GM03348 (cell line): ENCODE data around the gene CST4.
"Not testable (repeated sequence)": the region's sequence is repeated elsewhere in the genome, so short reads cannot be mapped to it uniquely, and the experiment has no call there.

Source experiments
- DNase-seq: peaks from one replicate; pipeline ENCODE4 v3.0.0; 2012; ENCODE audit warnings: low spot score

The CST4 gene, protein sequence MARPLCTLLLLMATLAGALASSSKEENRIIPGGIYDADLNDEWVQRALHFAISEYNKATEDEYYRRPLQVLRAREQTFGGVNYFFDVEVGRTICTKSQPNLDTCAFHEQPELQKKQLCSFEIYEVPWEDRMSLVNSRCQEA

GRCh38 chr20:23688684-23689398 lies at the start of gene CST4:
CST4 (minus strand) TSS chr20:23689038; CDS start chr20:23688969, 69 bp downstream.
- DNase-seq = not testable (repeated sequence)

GRCh38 chr20:23735391-23735790 lies 46.6 kb upstream of the CST4 start:
- not testable (repeated sequence) for DNase-seq

- not testable (repeated sequence) for DNase-seq
Measured at GRCh38 chr20:23734949-23735348, 46.1 kb upstream of the CST4 start.

DNA sequence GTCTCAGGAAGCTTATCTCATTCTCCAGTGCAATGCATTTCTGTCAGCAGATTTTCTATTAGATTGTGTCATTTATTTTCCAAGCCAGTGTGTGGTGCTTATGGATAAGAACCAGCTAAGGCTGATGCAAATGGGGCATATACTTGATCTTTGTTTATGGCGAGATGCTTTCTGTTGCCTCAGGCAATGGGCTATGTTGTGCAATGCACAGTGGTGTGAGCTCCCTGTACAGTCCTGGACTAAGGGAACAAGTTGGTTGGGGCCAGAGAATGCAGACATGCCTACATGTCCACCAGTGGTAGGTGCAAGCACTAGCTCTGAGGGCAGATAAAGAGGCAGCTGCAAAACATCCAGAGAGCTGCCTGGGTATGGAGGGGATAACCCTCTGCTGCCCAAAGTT lies 45.6 kb upstream of the CST4 start:
- not testable (repeated sequence) for DNase-seq

DNA sequence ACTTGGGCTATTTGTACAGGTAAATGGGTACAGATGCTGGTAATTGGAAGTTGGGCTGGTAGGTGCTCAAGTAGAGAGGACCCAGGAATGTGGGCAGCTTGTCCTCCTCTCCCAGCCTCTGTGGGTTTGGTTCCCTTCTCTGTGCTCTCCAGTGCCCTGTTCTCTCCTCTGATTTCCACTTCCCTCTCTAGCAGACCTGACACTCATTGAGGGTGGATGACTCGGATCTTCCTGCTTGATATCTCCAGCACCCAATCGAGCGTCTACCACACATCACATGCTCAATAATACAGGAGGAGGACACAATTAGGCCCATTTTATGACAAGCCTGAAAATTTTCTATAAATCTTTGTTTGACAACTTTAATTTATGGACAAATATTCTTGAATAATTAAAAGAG lies 38.2 kb upstream of the CST4 start:
- no peak for DNase-seq

GRCh38 chr20:23725102-23725501 lies 36.3 kb upstream of the CST4 start:
- no peak for DNase-seq

DNA sequence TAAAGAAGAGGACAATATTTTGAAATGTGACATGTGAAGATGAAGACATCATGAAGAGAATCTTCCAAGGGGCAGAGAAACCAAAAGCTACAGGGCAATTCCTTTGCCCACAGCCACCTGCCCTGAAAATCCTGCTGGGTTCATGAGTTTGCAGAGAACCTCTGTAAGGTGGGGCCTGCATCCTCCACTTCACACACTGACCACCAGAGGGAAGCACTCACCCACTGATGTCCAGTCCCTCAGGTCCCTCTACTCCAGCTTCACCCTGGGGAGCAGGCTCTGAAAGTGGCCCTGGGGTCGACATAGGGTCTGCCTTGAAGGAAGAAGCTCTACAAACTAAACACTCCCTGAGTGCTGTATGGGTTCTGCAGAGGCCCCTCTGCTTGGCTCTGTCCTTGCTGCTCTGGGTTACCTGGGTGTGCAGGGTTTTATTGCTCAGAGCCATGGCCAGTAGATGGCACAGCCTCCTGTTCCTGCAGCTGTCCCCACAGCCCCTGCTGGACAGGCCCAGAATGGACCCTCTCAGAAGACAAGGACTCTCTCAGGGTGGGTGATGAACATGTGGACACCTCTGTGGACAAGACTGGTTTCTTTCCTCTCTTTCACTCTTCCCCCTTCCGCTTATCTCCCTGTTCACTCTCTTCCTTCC lies 34.9 kb upstream of the CST4 start:
- peak; percentile 28 for DNase-seq

GRCh38 chr20:23722851-23723250 lies 34.0 kb upstream of the CST4 start:
- DNase-seq = not testable (repeated sequence)

GRCh38 chr20:23721962-23722361 lies 33.1 kb upstream of the CST4 start:
- no peak for DNase-seq

GRCh38 chr20:23719351-23719750 lies 30.5 kb upstream of the CST4 start:
- DNase-seq = not testable (repeated sequence)

DNA sequence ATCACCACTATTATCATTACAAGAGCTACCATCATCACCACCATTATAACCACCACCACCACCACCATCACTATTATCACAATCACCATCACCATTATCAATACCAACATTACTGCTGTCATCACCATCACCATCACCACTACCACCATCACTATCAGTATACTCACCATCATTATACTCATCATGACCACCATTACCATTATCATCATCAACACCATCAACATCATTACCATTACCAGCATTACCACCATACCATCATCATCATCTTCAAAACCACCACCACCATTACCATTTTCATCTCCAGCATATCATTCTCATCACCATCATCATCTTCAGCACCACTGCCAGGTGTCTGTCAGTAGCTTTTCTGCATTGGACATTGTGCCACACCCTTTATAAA lies 22.9 kb upstream of the CST4 start:
- not testable (repeated sequence) for DNase-seq

DNA sequence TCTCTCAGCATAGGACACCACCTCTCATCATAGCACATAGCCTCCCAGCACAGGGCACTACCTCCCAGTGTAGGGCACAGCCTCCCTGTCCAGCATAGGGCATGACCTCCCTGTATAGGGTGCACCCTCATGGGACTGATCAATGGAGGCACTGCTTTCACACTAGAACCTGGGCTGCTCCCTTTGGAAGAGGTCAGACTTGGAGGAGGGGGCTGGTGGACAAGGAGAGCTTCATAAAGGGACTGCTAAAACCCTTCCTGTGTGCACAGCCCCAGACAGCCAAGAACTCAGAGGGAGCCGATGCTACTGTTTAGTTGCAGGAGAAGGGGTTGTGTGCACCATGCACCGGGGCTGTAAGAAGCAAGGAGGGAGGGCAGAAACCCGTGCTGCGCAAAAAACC lies 21.9 kb upstream of the CST4 start:
- no peak for DNase-seq

DNA sequence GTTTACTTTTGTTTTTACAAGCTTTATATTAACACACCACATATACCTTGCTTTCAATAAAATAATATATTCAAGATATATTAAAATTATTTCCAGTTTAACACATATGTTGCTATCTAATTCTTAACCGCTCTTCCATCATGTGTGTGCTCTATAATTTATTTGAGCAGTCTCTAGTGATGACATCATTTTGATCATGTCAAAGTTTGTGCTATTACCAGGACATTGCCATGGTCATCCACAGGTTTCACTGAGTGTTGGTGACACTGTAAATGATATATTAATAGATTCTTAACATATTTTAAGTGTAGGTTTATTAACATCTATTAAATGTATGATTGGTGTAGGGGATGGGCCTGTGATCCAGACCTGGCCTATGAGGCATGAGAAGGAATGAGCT lies 17.1 kb upstream of the CST4 start:
- no peak for DNase-seq

- DNase-seq = no peak
Measured at GRCh38 chr20:23702021-23702420, 13.2 kb upstream of the CST4 start.

- DNase-seq = no peak
Measured at GRCh38 chr20:23700931-23701330, 12.1 kb upstream of the CST4 start.

DNA sequence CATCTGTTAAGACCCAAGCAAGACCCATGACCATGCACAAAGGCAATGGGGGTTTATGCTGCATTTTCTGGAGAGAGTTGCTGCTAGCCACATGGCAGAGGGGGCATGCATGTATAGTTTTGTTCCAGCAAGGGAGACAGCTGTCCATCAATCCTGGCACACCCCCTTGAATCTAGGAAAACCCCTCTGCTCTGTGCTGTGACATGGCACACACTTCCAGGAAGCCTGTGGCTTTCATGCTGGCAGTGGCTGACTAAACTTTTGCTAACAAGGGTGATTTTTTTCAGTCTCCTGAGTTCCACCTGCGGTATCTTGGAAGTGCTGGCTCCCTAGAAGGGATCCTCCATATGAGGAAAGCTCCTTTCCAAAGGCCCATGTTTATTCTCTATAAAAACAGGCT lies 9.1 kb upstream of the CST4 start:
- no peak for DNase-seq

DNA sequence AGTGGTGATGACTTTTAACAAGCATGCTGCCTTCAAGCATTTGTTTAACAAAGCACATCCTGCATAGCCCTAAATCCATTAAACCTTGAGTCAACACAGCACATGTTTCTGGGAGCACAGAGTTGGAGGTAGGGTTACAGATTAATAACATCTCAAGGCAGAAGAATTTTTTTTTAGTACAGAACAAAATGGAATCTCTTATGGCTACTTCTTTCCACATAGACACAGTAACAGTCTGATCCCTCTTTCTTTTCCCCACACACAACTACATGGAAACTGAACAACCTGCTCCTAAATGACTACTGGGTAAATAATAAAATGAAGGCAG lies 6.2 kb upstream of the CST4 start:
- DNase-seq = not testable (repeated sequence)

GRCh38 chr20:23694178-23695067 lies 5.6 kb upstream of the CST4 start:
- not testable (repeated sequence) for DNase-seq

GRCh38 chr20:23692725-23693619 lies 4.1 kb upstream of the CST4 start:
- DNase-seq = peak; percentile 70

DNA sequence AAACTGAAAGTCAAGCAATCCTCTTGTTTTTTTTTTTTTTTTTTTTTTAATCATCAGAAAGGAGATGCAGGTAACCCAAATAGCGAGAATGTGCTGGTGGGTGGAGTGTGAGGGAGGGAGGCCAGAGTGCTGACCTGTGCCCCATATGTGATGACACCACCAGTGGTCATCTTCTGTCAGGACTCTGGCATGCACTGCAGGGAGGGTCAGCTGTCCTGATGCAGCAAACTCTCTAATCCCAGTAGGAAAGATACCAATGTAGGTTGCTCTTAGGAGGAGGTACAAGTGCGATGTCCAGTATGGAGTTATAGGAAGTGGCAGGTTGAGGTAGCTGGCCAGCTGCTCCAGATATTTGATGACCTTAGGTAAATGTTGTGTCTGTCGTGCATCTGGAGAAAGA lies 2.8 kb upstream of the CST4 start:
- no peak for DNase-seq

DNA sequence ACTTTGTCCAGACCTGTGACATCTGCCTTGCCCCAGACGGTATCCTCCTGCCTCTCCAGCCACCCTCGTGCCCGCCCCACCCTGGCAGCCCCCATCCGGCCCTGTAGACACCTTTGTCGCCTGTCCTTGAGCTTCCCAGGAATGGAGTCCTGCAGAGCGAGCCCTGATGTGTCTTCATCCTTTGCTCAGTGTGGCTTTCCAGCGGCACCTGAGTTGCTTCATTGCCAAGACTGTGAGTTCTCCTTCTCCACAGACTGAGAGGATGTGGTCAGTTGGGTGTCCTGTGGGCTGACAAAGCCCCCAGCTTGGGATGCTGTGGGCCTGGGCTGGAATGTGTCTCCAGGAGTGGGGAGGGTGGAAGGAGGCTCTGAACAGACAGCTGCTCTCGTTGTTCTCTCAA lies 1.7 kb upstream of the CST4 start:
- no peak for DNase-seq

- no peak for DNase-seq
Measured at GRCh38 chr20:23689399-23689690, 507 bp upstream of the CST4 start.
